NOMO-1 (cell line): Measurements from ENCODE around the gene THSD7B.
A peak's percentile ranks its signal among the peaks of the same experiment; 100 is the strongest.
"Not testable (repeated sequence)": the region's sequence is repeated elsewhere in the genome, so short reads cannot be mapped to it uniquely, and the experiment has no call there.

Source experiments
- DNase-seq, 2 experiments: peaks; one replicate each; lab custom pipeline; 2025; ENCODE audit not compliant: unreplicated experiment in 2 of 2; lab: John Stamatoyannopoulos, UW

The THSD7B gene

GRCh38 chr2:137467246-137467862 is 702.0 kb downstream of the THSD7B start:
- peak in 1 of 2 experiments; percentile 13 for DNase-seq

- DNase-seq = no peak
Observed at GRCh38 chr2:137493261-137493660, 727.9 kb downstream of the THSD7B start.

DNA sequence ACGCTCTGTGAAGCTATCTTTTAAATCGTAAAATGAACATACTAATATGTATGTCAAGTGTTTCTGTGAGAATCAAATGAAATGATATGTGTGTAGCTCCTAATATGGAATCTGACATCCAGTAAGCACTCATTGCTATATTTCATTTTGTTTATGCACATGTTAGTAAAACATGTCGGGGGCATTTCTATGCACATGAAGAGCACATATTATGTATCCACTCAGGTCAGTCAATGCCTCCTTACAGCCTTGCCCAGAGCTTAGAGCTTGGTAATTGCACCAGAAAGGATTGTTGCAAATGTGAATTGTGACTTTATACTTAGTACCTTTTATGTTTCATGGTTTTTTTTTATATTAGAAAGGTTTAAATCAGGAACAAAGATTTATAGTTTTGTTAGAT is 735.3 kb downstream of the THSD7B start:
- DNase-seq = no peak

DNA sequence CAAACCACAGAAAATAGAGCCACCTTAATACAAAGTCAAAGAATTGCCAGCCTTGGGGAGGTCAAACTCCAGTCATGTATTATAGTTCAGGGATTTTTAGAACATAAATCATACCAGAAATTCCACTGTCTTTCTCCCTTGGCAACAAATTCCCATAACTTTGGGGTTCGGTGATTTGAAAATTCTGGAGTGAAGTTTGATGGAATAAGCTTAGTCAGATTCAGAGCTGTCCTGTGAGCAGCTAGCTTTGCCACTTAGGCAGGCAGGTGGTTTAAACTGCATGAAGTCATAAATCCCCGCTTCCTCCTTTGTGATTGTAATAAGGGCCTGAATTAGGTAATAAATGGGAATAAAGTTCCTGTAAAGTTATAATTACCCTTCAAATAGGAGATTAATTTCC is 741.9 kb downstream of the THSD7B start:
- no peak for DNase-seq

- no peak for DNase-seq
Observed at GRCh38 chr2:137508739-137509384, 743.5 kb downstream of the THSD7B start.

GRCh38 chr2:137511526-137511925 is 746.2 kb downstream of the THSD7B start:
- DNase-seq = no peak

GRCh38 chr2:137521653-137522619 is 756.6 kb downstream of the THSD7B start:
- no peak for DNase-seq

DNA sequence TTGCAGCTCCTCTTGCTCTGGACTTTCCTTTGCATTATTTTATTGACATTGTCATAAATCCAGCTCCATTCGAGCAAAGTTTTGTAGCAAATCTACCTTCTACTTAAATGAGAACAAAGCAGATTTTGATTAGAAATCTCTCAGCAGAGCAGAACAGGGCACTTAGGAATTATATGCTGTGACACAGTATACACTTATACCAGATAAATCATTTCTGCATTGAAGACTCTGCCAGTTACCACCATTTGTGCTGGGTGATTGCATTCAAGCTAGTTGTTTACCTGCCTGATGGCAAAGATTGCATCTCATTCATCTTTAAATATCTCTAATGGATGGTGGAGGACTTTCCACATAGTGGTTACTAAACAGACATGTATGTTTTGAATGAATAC is 757.3 kb downstream of the THSD7B start:
- no peak for DNase-seq

DNA sequence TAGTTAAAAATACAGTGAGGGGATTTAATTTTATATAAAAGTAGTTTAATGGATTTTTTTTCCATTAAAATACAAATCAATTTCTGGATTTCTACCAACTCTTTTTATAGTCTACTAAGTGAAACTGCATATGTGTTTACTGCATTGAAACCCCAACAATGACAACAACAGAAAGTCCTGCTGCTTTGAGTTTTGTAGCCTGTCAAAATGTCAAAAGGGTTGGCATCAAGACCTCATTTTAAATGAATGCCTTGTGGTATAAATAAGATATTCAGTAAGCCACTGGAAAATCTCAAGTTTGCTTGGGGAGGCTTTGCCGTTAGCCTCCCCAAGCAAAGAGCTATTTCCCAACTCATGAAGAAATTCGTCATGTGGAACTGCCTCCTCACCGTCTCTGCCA is 758.6 kb downstream of the THSD7B start:
- no peak for DNase-seq

GRCh38 chr2:137525132-137525531 is 759.8 kb downstream of the THSD7B start:
- DNase-seq = no peak

DNA sequence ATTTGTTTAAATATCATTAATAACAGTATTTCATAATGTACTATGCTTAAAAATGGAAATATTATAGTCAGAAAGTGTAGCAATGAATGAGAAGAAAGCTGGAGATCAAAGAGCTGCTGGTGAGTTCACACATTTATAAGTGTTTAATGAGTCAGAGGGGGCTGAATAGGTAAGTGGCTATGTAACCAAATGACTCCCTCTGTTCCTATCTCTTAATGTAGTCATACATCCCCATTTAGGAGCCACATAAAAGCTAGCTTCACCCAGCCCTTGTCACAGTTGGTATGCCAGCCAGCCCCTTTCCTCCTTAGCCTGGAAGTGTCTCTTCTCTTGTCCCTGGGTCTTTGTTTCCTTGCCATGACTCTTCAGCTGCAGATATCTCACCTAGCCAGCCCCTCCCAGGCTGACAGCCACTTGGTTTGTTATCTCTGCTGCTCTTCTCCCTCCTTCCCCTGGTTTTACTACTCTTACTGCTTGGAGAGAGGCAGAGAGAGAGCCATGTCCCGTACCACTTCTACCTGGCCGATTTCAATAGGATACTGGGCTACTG is 760.4 kb downstream of the THSD7B start:
- no peak for DNase-seq

DNA sequence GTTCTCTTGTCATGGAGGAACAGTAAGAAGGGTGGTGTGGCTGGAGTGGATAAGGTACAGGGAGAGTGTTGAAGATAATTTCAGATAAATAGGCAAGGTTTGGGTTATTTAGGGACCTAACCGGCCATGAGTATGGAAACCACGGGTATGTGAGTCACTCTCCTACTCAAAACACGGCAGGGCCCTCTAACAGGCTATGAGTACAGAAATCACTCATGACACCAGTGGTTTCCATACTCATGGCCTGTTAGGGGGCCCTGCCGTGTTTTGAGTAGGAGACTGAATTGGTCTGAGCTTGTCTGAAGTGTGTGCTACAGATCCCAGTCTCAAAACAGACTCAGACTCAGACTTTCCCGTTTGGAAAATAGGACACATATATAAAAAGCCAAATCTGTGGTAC is 770.6 kb downstream of the THSD7B start:
- no peak for DNase-seq

DNA sequence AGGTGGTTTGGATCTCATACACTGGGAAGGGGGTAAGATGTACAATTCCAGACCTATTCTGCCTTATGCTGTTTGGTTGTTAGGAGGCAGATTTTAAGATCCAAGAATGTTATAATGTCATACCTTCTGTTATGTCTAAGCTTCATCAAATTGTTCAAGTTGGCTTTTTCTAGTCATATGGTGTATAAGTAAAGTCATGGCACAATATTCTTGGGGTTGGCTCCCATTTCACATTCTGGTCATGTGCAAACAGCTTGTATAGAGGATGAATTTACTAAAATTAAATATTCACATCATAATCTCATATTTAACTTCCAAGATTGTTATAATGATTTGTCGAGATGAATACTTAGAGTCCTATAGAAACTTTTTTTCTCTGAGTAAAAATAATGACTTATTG is 774.0 kb downstream of the THSD7B start:
- DNase-seq = no peak

DNA sequence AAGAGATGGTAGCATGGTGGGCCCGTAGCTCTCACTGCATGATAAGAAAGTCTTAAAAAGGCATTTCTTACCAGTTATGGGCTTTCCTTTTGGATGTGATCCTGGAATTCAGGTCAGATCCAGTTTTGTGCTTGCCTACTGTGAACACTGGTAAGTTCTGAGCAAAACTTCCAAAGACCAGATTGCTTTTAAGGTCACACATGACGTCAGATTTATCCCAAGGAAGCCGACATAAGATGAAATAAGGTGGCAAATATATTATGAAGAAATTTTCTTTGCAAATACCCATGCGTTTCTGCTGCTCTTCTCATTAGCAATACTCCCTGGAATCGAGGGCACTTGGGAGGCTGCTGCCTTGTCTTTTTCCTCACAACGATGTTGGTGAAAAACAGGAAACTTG is 782.5 kb downstream of the THSD7B start:
- no peak for DNase-seq

DNA sequence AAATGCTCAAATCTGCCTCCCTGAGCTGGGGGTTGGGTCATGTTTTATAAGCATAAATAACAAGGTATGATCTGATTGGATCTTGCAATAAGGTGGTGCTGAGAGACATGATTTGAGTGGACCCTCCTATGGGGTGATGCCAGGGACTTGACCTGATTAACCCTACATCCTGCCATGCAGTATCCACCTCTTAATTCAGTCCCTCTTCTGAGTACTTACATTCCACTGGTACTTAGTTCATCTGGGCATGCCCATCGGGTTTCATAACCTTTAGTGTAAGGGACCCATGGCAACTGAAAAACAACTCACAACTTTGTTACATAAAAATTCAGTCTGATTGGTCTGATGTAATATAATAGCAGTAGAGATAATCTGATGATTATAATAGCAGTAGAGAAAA is 801.0 kb downstream of the THSD7B start:
- no peak for DNase-seq

DNA sequence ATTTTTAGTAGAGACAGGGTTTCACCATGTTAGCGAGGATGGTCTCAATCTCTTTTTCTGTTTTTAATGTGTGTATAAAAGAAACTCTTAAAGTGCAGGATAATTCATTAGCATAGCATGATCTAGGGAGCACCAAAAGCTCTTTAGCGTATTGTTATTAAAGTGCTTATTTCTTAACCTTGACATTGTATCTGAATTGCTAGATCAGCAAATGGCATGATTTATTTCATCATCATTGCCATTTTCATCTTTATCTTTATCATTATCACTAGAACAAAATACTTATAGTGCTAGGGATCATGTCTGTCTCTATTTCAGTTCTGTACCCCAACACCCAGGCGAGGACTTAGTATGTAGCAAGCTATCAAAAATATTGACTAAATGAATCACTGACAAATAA is 805.1 kb downstream of the THSD7B start:
- no peak for DNase-seq

GRCh38 chr2:137587834-137588233 is 822.5 kb downstream of the THSD7B start:
- DNase-seq = not testable (repeated sequence)

- not testable (repeated sequence) for DNase-seq
Observed at GRCh38 chr2:137588578-137588977, 823.2 kb downstream of the THSD7B start.

DNA sequence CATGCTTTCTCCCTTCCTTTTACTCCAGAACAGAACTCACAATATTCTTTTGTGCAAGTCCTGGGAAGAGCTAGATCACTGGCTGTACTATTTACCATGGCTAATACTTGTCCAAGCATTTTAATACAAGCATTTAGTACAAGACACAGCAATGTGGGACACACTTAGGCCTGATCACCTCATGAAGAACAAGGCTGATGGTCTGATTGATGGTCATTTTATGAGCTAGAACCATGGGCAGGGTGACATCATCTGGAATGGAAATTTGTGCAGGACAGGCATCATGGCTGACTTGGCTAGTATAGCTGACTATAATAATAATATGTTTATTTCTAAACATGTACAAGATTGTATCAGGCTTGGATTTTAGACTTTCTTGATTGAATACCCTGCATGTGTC is 824.8 kb downstream of the THSD7B start:
- DNase-seq = no peak

DNA sequence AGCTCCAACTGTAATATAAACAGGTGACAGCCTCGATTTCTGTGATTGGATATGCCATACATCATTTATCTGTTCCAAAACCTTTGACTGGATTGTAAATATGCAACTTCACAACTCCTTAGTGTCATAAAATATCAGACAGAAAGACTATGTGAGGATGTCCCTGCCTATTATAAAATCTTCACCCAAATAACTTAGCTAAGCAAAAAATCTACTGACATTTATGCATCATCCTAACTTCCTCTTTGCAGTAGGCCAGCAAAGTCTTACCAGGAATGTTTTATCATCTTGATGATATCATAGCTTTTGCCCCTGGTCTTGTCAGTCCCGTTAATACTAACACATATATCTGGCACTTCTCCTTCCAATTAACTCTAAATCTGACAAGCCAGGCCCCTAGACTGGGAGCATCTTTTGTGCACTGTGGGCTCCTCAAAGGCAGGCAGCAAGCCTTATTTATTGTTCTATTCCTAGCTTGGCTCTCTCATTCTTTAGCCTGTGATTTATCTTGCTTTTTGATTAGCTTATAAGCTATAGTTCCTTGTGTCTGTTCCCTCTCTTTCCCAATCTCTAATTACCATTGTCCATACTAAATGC is 842.5 kb downstream of the THSD7B start:
- DNase-seq = no peak

GRCh38 chr2:137638932-137639331 is 873.6 kb downstream of the THSD7B start:
- DNase-seq = no peak
